NCI-H510A (cell line): Measurements from ENCODE around the gene UAP1L1.
"Not testable (repeated sequence)": the region's sequence is repeated elsewhere in the genome, so short reads cannot be mapped to it uniquely, and the experiment has no call there.

ENCODE experiments used
- DNase-seq: peaks from one replicate; lab custom pipeline; 2025; lab: John Stamatoyannopoulos, UW

Gene UAP1L1

DNA sequence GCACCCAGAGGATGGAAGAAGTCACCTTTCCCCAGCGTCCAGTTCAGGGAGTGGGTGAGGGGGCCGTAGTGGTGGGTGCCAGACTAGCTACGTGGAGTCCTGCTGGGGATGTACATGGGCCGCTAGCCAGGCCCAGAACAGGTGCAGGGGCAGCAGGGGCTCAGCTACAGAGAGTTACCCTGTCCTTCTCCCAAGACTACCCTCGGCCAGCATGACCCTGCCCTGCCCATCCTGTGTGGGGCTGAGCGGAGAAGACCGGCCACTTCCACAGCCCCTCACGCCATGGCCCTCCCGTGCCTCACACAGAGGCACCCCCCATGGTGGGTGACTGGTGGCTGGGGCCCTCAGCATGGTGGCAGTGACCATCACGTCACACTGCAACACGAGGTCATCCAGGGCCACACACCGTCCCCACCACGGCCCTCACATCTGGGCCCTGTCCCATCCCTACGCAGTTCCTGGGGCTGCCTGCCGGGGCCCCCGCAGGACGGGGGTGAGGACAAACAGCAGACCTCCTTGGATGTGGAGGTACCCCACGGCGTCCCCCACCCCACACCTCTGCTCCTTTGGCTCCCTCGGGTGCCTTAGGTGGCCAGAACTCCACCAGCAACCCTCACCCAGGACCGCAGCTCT, 38.2 kb downstream of the UAP1L1 start:
- DNase-seq, result no peak

DNA sequence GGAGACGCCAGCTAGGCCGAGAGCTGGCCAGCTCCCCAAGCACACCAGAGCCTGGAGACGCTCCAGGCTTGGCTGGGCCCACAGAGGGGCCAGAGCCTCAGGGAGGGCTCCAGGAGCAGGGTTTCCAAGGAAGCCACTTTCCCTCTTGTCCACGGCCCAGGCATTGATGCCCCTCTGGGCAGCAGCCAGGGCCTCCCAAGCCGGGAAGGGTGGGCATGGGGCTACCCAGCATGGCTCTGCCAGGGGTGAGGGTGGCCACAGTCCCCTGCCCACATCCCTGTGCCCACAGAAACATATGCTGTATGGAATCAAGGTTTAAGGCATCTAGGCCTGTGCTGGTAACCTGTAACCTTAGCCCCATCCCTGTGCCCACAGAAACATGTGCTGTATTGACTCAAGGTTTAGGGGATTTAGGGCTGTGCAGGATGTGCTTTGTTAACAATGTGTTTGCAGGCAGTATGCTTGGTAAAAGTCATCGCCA, 38.8 kb downstream of the UAP1L1 start:
- DNase-seq, result no peak

DNA sequence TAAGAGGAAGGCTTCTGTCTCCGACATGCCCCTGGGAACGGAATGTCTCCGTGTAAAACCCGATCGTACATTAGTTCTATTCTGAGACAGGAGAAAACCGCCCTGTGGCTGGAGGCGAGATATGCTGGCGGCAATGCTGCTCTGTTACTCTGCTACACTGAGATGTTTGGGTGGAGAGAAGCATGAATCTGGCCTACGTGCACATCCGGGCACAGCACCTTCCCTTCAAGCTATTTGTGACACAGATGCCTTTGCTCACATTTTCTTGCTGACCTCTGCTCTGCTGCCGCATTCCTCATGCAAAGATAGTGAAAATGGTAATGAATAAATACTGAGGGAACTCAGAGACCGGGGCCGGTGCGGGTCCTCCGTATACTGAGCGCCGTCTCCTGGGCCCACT, 39.4 kb downstream of the UAP1L1 start:
- DNase-seq, result no peak

DNA sequence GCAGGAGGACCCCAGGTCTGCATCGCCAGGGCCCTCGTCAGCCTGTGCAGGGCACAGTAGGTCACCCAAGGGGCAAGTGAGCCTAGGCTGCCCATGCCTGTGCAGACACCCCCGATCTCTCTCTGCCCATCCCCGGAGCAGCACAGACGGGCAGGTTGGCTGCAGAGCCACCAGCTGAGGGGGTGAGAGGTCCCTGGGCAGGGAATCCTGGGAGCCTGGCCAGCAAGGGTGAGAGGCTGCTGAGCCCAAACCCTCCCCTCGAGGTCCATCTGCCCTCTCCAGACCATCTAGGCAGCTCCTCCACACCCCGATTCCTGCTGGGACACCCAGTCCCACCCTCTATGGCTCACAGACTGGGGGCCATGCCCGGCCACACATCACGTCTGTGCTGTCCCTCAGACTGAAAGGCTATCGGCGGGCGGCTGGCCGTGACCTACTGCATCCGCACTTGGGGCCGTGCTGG, 40.0 kb downstream of the UAP1L1 start:
- DNase-seq, result no peak

DNA sequence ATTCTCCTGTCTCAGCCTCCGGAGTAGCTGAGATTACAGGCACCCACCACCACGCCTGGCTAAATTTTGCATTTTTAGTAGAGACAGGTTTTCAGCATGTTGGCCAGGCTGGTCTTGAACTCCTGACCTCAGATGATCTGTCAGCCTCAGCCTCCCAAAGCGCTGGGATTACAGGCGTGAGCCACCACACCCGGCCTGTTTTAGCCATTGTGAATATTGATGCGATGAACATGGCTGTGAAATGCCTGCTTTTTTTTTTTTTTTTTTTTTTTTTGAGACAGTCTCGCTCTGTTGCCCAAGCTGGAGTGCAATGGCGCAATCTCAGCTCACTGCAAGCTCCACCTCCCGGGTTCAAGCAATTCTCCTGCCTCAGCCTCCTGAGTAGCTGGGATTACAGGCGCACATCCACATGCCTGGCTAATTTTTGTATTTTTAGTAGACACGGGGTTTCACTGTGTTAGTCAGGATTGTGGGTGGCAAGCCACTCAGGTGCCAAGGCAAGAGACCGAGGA, 40.8 kb downstream of the UAP1L1 start:
- not testable (repeated sequence) for DNase-seq

DNA sequence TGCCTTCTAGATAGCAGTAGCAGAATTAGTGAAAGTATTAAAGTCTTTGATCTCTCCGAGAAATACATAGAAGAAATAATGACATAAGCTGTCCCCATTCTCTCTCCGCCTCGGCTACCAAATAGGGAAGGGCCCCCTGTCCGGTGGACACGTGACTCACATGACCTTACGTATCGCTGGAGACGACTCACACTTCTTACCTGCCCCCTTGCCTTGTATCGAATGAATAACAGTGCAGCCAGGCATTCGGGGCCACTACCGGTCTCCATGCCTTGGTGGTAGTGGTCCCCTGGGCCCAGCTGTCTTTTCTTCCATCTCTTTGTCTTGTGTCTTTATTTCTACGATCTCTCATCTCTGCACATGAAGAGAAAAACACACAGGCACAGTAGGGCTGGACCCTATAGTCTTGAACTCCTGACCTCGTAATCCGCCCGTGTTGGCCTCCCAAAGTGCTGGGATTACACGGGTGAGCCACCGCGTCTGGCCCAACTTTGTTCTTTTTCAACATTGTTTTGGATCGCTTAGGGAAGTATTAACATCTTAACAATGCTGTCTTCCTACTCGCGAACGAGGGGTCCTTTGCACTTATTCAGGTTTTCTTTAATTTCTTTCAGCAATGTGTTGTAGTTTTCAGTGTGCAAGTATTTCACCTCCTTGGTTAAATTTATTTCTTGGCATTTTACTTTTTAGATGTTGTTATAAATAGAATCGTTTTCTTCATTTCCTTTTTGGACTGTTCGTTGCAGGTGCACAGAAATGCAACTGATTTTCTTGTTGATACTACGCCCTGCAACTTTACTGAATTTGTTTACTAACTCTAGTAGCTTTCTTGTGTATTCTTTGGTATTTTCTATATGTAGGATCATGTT, 44.8 kb downstream of the UAP1L1 start:
- not testable (repeated sequence) for DNase-seq

DNA sequence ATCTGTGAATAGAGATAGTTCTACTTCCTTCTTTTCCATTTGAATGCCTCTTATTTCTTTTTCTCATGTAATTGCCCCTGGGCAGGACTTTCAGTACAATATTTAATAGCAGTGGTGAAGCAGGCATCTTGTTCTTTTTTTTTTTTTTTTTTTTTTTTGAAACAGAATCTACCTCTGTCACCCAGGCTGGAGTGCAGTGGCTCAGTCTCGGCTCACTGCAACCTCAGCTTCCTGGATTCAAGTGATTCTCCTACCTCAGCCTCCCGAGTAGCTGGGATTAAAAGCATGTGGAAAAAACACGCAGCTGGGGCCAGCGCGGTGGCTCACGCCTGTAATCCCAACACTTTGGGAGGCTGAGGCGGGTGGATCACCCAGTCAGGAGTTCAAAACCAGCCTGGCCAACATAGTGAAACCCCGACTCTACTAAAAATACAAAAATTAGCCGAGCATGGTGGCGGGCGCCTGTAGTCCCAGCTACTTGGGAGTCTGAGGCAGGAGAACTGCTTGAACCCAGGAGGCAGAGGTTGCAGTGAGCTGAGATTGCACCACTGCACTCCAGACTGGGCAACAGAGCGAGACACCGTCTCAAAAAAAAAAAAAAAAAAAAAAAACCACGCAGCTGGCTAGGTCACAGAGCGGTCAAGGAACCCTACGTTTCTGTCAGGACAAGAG, 45.6 kb downstream of the UAP1L1 start:
- not testable (repeated sequence) for DNase-seq

DNA sequence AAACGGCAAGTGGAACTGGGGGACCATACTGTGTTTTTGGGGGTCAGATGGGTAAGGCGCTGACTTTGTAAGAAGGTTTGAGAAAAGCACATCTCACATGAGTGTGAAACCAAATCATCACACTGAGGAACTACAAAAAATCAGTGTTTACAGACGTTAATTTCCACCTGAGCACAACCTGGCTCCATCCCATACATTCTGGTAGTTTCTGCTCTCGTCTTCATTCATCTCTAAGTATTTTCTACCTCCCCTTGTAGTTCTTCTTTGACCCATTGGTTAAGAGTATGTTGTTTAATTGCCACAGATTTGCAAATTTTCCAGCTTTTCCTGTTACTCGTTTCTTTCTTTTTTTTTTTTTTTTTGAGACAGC, 46.1 kb downstream of the UAP1L1 start:
- no peak for DNase-seq

DNA sequence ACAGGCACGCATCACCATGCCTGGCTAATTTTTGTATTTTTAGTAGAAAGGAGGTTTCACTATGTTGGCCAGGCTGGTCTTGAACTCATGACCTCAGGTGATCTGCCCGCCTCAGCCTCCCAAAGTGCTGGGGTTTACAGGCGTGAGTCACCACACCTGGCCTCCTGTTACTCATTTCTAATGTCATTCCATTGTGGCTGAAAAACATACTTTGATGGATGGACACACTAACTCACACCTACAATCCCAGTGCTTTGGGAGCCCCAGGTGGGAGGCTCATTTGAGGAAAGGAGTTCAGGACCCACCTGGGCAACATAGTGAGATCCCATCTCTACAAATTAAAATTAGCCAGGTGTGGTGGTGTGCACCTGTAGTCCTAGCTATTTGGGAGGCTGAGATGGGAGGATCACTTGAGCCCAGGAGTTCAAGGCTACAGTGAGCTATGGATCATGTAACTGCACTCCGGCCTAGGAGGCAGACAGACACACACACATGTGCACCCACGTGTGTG, 46.7 kb downstream of the UAP1L1 start:
- not testable (repeated sequence) for DNase-seq

DNA sequence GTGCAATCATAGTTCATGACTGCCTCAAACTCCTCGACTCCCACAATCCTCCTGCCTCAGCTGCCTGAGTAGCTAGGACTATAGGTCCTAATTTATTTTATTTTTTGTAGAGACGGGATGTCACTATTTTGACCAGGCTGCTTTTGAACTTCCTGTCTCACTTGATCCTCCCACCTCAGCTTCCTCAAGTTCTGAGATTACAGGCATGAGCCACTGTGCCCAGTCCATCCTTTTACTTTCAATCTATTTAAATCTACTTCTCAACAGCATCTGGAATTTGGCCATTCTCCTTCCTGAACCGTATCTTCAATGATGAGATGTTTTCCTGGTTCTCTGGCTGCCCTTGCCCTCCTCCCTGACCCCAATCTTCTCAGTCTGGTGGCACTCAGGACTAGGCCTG, 49.5 kb downstream of the UAP1L1 start:
- no peak for DNase-seq

DNA sequence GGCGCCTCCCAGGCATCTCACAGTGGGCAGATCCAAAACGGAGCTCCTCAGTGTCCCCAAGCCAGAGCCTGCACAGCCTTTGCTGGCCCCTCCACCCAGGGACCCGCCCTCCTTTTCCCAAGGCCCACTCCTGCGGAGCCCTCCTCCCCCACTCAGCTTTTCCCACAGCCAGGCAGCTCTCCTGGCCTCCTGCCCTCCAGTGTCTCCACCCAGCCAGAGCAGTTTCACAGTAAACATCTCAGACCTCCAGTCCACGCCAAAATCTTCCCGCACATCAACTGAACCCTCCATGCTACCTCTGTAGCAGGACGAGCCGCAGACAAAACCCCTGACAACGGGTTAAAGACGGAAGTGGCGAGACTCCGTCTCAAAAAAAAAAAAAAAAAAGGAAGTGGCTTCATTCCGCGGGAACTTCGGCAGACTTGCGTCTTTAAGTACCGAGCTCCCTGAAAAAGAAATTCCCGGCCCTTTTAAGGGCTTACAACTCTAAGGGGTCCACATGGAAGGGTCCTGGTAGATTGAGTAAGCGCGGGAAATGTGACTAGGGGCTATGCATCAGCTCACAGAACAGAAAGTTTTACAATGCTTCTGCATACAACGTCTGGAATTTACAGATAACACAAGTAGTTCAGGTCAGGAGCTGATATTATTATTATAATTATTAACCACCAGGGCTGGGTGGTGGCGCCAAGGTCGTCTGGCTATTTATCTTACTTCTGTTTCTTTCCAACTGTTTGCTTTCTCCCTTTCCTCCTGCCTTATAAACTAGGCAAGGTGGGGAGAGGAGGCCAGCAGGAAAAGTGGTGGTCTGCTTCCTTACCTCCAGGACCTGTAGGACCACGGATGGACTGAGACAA, 50.2 kb downstream of the UAP1L1 start:
- no peak for DNase-seq

DNA sequence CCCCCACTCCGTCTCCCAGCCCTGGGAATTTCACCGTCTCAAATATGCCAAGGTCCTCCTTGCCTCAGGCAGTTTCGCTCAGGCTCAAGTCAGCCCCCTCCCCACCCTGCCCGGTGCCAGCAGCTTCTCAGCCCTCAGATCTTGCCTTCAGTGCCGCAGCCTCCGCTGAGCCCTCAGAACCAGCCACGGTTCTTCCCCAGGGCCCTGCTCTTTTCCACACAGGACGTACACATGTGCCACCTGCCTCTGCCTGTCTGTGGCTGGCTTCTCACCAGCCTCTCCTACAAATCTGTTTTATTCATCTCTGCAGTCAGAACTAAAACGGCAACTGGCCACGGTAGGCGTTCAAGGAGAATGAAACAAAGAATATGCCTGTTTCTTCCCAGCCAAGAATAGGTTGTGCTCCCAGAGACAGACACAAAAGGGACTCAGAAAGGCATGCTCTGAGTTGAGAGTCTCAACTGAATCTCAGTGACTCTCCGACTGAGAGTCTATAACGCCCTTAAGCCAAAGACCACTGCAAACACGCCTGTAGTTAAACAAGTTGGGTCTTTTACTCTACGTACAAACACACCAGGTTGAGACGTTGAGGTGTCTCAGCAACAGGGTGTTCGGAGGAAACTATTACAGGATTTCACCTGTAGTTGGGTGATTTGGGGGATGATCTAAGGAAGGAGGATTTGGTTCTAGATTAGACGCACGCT, 51.0 kb downstream of the UAP1L1 start:
- DNase-seq, result no peak

DNA sequence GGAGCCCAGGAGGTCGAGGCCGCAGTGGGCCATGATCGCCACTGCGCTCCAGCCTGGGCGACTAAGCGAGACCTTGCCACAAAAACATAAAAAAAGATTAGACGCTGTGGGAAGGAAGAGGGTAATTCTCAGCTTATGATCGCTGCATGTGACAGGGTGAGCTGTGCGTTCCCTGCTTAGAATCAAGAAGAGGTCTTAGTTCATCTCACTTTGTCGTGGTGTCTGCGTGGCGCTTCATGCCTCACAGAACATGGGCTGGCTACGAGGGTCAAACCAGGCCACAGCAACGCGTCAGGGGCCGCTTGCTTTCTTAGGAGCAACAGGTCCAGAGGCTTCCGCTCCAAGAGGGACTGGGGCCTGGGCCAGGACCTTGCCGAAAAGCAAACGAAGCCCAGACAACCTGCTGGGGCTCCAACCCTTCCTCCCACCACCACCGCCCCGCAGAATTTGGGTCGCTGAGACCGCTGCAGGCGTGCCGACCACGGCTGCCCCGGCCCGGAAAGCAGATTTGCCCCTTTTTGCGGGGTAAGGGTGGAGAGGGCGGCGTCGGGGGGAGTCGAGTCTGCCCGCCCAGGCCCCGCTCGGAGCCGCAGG, 51.6 kb downstream of the UAP1L1 start:
- no peak for DNase-seq

DNA sequence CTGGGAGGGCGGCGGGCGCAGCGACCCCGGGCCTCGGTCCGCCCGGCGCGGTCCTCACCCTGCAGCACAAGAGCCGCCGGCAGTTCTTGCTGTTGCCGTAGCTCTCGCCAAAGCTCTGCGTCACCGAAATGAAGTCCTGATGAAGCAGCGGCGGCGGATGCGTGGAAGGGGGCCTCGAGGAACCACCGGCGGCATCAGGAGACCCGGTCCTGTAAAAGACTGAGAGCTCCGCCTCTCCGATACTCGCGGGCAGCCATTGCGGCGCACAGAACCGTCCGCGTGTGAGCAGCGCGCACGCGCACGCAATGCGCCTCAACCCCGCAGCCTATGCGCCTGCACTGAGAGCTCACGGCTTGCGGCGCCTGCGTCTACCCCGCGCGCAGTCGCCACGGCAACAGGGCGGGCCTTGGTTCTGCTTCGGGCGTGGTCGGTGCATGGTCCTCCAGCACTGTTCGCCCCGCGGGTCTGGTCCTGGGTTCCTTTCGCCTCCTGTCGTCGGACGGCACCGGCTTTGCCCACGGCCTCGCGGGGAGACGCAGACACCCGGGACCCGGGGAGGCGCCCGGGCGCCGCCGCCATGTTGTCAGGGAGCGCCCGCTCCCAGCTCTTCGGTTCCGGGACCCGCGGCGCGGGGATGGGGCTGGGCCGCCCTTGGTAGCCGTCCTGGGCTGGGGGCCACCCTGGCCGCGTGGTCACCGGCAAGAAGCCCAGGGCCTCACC, 52.3 kb downstream of the UAP1L1 start:
- DNase-seq, result peak; percentile 89

DNA sequence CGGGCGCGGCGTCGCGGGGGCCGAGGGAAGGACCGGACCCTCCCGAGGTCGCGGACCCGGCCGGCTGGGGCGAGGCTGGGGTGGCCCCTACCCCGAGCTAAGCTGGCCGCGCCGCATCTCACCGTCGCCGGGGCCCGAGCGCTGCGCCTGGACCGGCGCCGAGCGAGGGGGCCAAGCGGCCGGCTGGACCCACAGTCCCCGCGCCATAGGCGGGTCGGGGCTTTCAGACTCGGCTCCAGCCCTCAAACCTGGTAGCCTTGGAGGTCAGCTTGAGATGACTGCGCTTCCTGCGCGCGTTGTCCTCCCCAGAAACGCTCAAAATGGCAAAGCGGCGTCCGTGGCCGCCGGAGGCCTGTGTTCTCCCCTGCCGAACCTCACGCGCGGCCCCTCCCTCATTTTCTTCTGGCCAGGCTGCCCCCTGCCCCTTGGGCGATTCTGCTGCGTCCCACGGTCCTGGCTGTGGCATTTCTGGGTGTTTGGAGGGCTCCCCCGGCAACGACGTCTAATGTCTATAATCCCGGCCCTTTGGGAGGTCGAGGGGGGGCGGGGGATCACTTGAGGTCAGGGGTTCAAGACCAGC, 52.9 kb downstream of the UAP1L1 start:
- DNase-seq, result no peak
